C4-2B (cell line): ENCODE results near the gene RCOR1.

ENCODE experiments used
- CTCF ChIP-seq: fragments of 450-650 bp; conservative IDR thresholded peaks from 2 replicates; pipeline ENCODE4 v1.5.1; 2017; ENCODE audit warnings: mild to moderate bottlenecking
- ZFX ChIP-seq: fragments of 450-650 bp; IDR thresholded peaks from 2 replicates; pipeline ENCODE4 v1.6.1; 2017

- TF ChIP-seq CTCF: no peak
- no peak for TF ChIP-seq ZFX
These were observed 7.3 kb upstream of the RCOR1 start for GRCh38 chr14:102584871-102585869.
